OCI-LY7 (cell line): Measurements from ENCODE around the gene ZDHHC22.

Experiments
- EZH2phosphoT487 ChIP-seq: fragments of 200-600 bp; sonication (generic); IDR thresholded peaks from 2 replicates; pipeline ENCODE4 v1.6.1; 2018; ENCODE audit warnings: low read depth, borderline replicate concordance, mild to moderate bottlenecking, mixed run types, antibody characterized with exemption, low read length, moderate library complexity, mixed read lengths
- TF ChIP-seq, protein P1 (sequence below): fragments of 200-600 bp; sonication (generic); conservative IDR thresholded peaks from 2 replicates; pipeline ENCODE4 v1.5.1; 2014; ENCODE audit warnings: mild to moderate bottlenecking, antibody characterized with exemption, low read length, moderate library complexity, mixed read lengths

DNA sequence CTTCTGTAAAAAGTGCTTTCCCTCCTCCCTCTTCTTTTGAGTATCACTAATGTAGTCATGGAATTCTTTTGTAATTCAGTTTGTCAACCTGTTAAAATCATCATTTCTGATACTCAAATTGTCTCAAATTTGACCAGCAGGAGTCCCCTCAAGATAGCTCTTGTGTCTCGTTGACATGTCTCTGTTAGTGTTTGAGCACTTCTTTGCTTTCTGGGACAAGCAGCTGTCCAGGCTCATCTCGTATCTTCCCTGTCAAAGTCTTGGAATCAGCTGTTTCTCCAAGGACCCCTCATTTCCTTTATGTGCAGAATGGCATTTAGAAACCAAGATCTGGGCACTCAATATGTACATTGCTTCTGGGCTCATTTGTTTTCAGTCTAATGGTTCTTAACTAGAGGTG lies 32.8 kb downstream of the ZDHHC22 start:
- TF ChIP-seq, protein P1, sequence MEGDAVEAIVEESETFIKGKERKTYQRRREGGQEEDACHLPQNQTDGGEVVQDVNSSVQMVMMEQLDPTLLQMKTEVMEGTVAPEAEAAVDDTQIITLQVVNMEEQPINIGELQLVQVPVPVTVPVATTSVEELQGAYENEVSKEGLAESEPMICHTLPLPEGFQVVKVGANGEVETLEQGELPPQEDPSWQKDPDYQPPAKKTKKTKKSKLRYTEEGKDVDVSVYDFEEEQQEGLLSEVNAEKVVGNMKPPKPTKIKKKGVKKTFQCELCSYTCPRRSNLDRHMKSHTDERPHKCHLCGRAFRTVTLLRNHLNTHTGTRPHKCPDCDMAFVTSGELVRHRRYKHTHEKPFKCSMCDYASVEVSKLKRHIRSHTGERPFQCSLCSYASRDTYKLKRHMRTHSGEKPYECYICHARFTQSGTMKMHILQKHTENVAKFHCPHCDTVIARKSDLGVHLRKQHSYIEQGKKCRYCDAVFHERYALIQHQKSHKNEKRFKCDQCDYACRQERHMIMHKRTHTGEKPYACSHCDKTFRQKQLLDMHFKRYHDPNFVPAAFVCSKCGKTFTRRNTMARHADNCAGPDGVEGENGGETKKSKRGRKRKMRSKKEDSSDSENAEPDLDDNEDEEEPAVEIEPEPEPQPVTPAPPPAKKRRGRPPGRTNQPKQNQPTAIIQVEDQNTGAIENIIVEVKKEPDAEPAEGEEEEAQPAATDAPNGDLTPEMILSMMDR = peak; percentile 62
- no peak for TF ChIP-seq EZH2phosphoT487
